Activated T-cell treated with anti-CD3 and anti-CD28 coated beads, Interleukin-2, amount 50 U/mL, for 24 hours (primary cell): ENCODE measurements around the gene DLAT.
"Not testable (repeated sequence)": the region's sequence is repeated elsewhere in the genome, so short reads cannot be mapped to it uniquely, and the experiment has no call there.

Experiments used
- DNase-seq: peaks from one replicate; pipeline ENCODE4 v3.0.0-alpha.2; 2020
- H3K27ac Mint-ChIP-seq: 2 replicates; pipeline ENCODE4 v1.8.0; 2020; ENCODE audit warnings: mild to moderate bottlenecking, mixed read lengths
- H3K27me3 Mint-ChIP-seq: 2 replicates; pipeline ENCODE4 v1.8.0; 2020; ENCODE audit warnings: mixed read lengths
- H3K36me3 Mint-ChIP-seq: 2 replicates; pipeline ENCODE4 v1.8.0; 2020; ENCODE audit warnings: low read depth, mixed read lengths
- H3K4me1 Mint-ChIP-seq: 2 replicates; pipeline ENCODE4 v1.8.0; 2020; ENCODE audit warnings: low read depth, mixed read lengths
- H3K4me3 Mint-ChIP-seq: 2 replicates; pipeline ENCODE4 v1.8.0; 2020; ENCODE audit warnings: mild to moderate bottlenecking, moderate library complexity, mixed read lengths
- H3K9me3 Mint-ChIP-seq: 2 replicates; pipeline ENCODE4 v1.8.0; 2020; ENCODE audit warnings: mixed read lengths

The DLAT gene

DNA sequence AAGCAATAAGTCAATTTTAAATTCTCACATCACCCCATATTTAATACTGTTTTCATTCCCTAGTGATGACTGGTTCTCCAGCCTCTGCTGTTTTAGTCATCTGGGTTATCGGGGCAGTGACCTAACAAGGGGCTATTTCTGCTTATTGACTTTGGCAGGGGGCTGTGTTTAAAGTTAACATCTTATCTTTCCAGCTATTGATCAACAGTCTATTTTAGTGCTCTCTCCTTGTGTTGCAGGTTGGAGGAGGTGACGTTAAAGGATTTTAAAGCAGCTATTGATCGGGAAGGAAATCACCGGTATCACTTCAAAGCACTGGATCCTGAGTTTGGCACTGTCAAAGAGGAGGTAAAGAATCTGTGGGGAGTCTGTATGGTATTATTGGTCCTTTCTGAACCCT, 7.7 kb upstream of the DLAT start:
- H3K27ac Mint-ChIP-seq, result no peak overlapping the region
- H3K36me3 Mint-ChIP-seq, result peaks cover 31% of the 10 kb centered on the region
- no peaks in the 10 kb centered on the region for H3K27me3 Mint-ChIP-seq
- no peak overlapping the region for H3K4me3 Mint-ChIP-seq
- no peak for DNase-seq
- no peaks in the 10 kb centered on the region for H3K9me3 Mint-ChIP-seq
- no peaks in the 10 kb centered on the region for H3K4me1 Mint-ChIP-seq

- Mint-ChIP-seq H3K4me3 (no peak overlapping the region), H3K4me1 (peaks cover 8% of the 10 kb centered on the region), H3K27me3 (no peaks in the 10 kb centered on the region), H3K36me3 (peaks cover 39% of the 10 kb centered on the region), H3K27ac (no peak overlapping the region), H3K9me3 (no peaks in the 10 kb centered on the region)
- DNase-seq, result no peak
Measured at GRCh38 chr11:112019066-112019465, 6.1 kb upstream of the DLAT start.

DNA sequence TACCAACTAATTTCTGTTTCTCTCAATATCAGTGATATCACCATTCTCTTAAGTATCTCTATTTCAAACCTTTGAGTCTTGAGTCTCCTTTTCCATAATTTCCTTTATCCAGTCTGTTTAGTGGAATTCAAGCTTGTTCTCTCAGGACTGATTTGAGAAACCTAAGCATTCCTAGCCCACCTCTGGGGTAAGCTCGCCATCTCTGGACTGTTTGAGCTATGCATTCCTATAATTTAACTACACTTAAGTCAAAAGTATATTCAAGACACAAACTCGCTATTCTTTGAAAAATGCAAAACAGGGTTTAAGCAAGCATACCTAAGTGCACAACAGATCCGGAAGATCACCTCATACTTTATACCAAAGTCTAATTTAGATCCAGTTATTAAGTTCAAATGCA, 2.1 kb upstream of the DLAT start:
- Mint-ChIP-seq H3K4me3 (peak overlapping the region; percentile 49), H3K4me1 (peaks cover 21% of the 10 kb centered on the region), H3K27me3 (no peaks in the 10 kb centered on the region), H3K9me3 (no peaks in the 10 kb centered on the region), H3K27ac (peak overlapping the region; percentile 61), H3K36me3 (peaks cover 64% of the 10 kb centered on the region)
- DNase-seq, result no peak

- Mint-ChIP-seq H3K27me3 (no peaks in the 10 kb centered on the region), H3K4me3 (peak overlapping the region; percentile 100), H3K9me3 (no peaks in the 10 kb centered on the region), H3K4me1 (peaks cover 28% of the 10 kb centered on the region), H3K36me3 (peaks cover 68% of the 10 kb centered on the region), H3K27ac (peak overlapping the region; percentile 100)
- peak; percentile 37 for DNase-seq
Measured at GRCh38 chr11:112024178-112024772, 933 bp upstream of the DLAT start.

- peak overlapping the region; percentile 100 for H3K4me3 Mint-ChIP-seq
Measured at GRCh38 chr11:112025707-112026106, 499 bp downstream of the DLAT start.

DNA sequence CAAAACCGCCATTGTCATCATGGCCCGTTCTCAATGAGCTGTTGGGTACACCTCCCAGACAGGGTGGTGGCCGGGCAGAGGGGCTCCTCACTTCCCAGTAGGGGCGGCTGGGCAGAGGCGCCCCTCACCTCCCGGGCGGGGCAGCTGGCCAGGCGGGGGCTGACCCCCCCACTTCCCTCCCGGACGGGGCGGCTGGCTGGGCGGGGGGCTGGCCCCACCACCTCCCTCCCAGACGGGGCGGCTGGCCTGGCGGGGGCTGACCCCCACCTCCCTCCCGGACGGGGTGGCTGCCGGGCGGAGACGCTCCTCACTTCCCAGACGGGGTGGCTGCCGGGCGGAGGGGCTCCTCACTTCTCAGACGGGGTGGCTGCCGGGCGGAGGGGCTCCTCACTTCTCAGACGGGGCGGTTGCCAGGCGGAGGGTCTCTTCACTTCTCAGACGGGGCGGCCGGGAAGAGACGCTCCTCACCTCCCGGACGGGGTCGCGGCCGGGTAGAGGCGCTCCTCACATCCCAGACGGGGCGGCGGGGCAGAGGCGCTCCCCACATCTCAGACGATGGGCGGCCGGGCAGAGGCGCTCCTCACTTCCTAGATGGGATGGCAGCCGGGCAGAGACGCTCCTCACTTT, 1.7 kb downstream of the DLAT start:
- not testable (repeated sequence) for H3K4me3 Mint-ChIP-seq, DNase-seq, H3K27me3 Mint-ChIP-seq, H3K27ac Mint-ChIP-seq, H3K9me3 Mint-ChIP-seq
- Mint-ChIP-seq H3K36me3 (peaks cover 72% of the 10 kb centered on the region), H3K4me1 (peaks cover 35% of the 10 kb centered on the region)

More at GRCh38 chr11:112025707-112026106, 499 bp downstream of the DLAT start:
- Mint-ChIP-seq H3K9me3 (no peaks in the 10 kb centered on the region), H3K4me1 (peaks cover 35% of the 10 kb centered on the region), H3K27me3 (no peaks in the 10 kb centered on the region), H3K36me3 (peaks cover 70% of the 10 kb centered on the region), H3K27ac (peak overlapping the region; percentile 100)
- no peak for DNase-seq

DNA sequence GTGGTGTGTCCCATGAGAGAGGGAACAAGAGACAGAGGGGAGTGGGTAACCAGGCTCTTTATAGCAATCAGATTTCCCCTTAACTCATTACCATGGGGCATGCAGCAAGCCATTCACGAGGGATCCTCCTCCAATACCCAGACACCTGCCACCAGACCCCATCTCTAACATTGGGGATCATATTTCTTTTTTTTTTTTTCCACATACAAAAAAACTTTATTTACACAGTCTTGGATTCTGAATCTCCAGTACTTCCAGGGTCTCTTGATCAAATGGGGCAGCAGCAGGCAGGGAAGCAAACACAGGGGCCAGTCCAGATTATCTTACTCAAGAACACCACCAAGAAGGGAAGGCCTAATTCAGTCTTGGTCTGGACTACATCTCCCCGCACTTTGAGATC, 4.3 kb downstream of the DLAT start:
- DNase-seq, result no peak
- Mint-ChIP-seq H3K9me3 (no peaks in the 10 kb centered on the region), H3K27ac (peak overlapping the region; percentile 51), H3K27me3 (no peaks in the 10 kb centered on the region), H3K36me3 (peaks cover 78% of the 10 kb centered on the region), H3K4me3 (no peak overlapping the region), H3K4me1 (peaks cover 26% of the 10 kb centered on the region)

- DNase-seq, result no peak
- no peak overlapping the region for H3K4me3 Mint-ChIP-seq
- no peaks in the 10 kb centered on the region for H3K27me3 Mint-ChIP-seq
- H3K27ac Mint-ChIP-seq, result no peak overlapping the region
- no peaks in the 10 kb centered on the region for H3K9me3 Mint-ChIP-seq
- H3K36me3 Mint-ChIP-seq, result peaks cover 85% of the 10 kb centered on the region
- peaks cover 11% of the 10 kb centered on the region for H3K4me1 Mint-ChIP-seq
Measured at GRCh38 chr11:112033902-112034301, 8.7 kb downstream of the DLAT start.

- Mint-ChIP-seq H3K36me3 (peaks cover 81% of the 10 kb centered on the region), H3K4me3 (no peak overlapping the region), H3K9me3 (no peaks in the 10 kb centered on the region), H3K27ac (peak overlapping the region; percentile 44), H3K27me3 (no peaks in the 10 kb centered on the region), H3K4me1 (peaks cover 10% of the 10 kb centered on the region)
- DNase-seq, result no peak
Measured at GRCh38 chr11:112037527-112037926, 12.3 kb downstream of the DLAT start.

DNA sequence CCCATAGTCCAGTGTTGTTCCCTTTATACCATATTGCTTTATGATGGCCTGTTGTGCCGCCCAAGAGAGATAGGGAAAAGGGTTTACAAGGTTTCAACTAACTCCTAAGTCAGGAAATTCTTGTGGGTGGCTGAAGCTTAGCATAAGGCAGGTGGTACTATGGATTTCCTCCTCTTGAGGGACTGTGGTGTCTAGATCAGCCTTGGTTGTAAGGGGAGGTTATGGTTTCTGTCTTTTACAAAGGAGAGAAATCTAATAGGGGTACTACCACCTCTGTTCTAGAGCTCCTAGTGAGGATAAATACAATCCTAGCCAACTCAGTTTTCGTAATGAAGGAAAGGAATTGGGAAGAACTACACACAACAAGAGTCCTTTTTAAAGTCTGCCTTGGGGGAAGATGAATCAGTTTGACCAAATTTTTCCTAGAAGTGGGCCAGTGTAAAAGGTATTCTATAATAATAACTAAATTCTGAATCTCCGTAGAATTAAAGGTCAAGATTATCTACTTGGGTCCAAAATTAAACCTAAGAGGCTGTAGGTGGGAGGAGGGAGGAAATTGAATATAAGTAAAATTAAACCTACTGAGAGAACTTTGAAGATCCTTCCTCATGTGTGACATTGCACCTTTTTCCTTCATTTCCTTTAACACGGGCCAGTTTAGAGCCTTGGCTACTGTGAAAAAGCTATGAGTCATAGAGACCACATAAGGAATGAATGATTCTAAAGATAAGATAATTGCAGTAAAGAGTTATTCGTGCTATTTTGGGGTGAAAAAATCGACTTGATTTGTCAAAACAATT, 17.2 kb downstream of the DLAT start:
- peaks cover 17% of the 10 kb centered on the region for H3K4me1 Mint-ChIP-seq

DNA sequence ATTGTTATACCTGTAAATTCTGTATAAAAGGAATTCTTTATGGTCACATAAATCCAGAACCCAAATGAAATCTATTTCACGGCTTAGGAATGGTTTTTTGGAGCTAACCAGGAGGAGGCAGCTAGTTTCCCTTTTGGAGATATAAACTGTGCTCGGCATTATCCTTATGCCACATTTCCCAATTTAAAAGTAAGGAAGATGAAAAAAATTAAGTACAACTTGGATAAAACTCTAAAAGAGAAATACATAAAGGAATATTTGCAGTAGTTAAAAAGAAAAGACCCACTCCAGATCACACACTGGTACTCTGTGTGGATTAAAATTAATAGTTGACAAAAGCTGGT, 17.7 kb downstream of the DLAT start:
- H3K4me3 Mint-ChIP-seq, result no peak overlapping the region
- H3K4me1 Mint-ChIP-seq, result peaks cover 21% of the 10 kb centered on the region
- no peaks in the 10 kb centered on the region for H3K9me3 Mint-ChIP-seq
- no peak for DNase-seq
- no peaks in the 10 kb centered on the region for H3K27me3 Mint-ChIP-seq
- H3K27ac Mint-ChIP-seq, result no peak overlapping the region
- H3K36me3 Mint-ChIP-seq, result peaks cover 91% of the 10 kb centered on the region

More for the DNA sequence above, 17.2 kb downstream of the DLAT start:
- Mint-ChIP-seq H3K36me3 (peaks cover 91% of the 10 kb centered on the region), H3K9me3 (no peaks in the 10 kb centered on the region), H3K4me3 (no peak overlapping the region), H3K27me3 (no peaks in the 10 kb centered on the region), H3K27ac (peak overlapping the region; percentile 0)
- DNase-seq, result no peak

DNA sequence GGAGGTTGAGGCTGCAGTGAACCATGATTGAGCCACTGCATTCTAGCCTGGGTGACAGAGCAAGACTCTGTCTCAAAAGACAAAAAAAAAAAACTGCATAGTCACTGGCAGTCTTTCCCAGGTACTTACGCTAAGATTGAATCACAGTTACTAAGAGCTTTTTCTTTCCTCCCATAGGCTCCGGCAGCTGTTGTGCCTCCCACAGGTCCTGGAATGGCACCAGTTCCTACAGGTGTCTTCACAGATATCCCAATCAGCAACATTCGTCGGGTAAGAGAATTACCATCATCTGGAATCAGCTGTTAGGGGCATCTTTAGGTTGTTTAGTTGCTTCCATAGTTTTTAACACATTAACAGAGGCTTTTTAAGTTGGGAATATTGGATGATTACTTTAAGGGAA, 19.8 kb downstream of the DLAT start:
- no peak overlapping the region for H3K27ac Mint-ChIP-seq
- H3K9me3 Mint-ChIP-seq, result no peaks in the 10 kb centered on the region
- no peaks in the 10 kb centered on the region for H3K27me3 Mint-ChIP-seq
- no peak for DNase-seq
- H3K4me3 Mint-ChIP-seq, result no peak overlapping the region
- H3K36me3 Mint-ChIP-seq, result peaks cover 94% of the 10 kb centered on the region
- H3K4me1 Mint-ChIP-seq, result peaks cover 37% of the 10 kb centered on the region

DNA sequence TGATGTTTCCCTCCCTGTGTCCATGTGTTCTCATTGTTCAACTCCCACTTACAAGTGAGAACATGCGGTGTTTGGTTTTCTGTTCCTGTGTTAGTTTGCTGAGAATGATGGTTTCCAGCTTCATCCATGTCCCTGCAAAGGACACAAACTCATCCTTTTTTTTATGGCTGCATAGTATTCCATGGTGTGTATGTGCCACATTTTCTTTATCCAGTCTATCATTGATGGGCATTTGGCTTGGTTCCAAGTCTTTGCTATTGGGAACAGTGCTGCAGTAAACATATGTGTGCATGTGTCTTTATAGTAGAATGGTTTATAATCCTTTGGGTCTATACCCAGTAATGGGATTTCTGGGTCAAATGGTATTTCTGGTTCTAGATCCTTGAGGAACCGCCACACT, 21.4 kb downstream of the DLAT start:
- H3K4me3 Mint-ChIP-seq, H3K27ac Mint-ChIP-seq, DNase-seq, H3K9me3 Mint-ChIP-seq, H3K27me3 Mint-ChIP-seq: not testable (repeated sequence)
- H3K4me1 Mint-ChIP-seq, result peaks cover 38% of the 10 kb centered on the region
- peaks cover 99% of the 10 kb centered on the region for H3K36me3 Mint-ChIP-seq

GRCh38 chr11:112048256-112048655, 23.0 kb downstream of the DLAT start:
- not testable (repeated sequence) for H3K27me3 Mint-ChIP-seq, H3K9me3 Mint-ChIP-seq, DNase-seq, H3K4me3 Mint-ChIP-seq
- H3K36me3 Mint-ChIP-seq, result peaks cover 95% of the 10 kb centered on the region
- peak overlapping the region; percentile 18 for H3K27ac Mint-ChIP-seq
- peaks cover 28% of the 10 kb centered on the region for H3K4me1 Mint-ChIP-seq

- no peak overlapping the region for H3K27ac Mint-ChIP-seq
- H3K4me3 Mint-ChIP-seq, result no peak overlapping the region
- H3K27me3 Mint-ChIP-seq, result no peaks in the 10 kb centered on the region
- DNase-seq, result no peak
- H3K4me1 Mint-ChIP-seq, result peaks cover 28% of the 10 kb centered on the region
- H3K36me3 Mint-ChIP-seq, result peaks cover 94% of the 10 kb centered on the region
- no peaks in the 10 kb centered on the region for H3K9me3 Mint-ChIP-seq
Measured at GRCh38 chr11:112049777-112050176, 24.6 kb downstream of the DLAT start.
